GM21723 (cell line): Measurements from ENCODE around the gene PLCB2.

Experiments
- ATAC-seq: cut with Tn5 transposase; IDR thresholded peaks from one replicate; pipeline ENCODE4 v1.9.1; 2021; ENCODE audit warnings: mild to moderate bottlenecking, moderate library complexity; ENCODE audit not compliant: unreplicated experiment

Gene PLCB2

GRCh38 chr15:40286794-40287193 lies 20.9 kb downstream of the PLCB2 start:
- ATAC-seq, result no peak

- no peak for ATAC-seq
Observed at GRCh38 chr15:40286061-40286532, 21.6 kb downstream of the PLCB2 start.

- ATAC-seq, result no peak
Observed at GRCh38 chr15:40285554-40286011, 22.2 kb downstream of the PLCB2 start.

- ATAC-seq, result no peak
Observed at GRCh38 chr15:40285151-40285550, 22.6 kb downstream of the PLCB2 start.

GRCh38 chr15:40283615-40284300 lies 24.0 kb downstream of the PLCB2 start:
- no peak for ATAC-seq

GRCh38 chr15:40282869-40283614 lies 24.7 kb downstream of the PLCB2 start, which contains the start of gene ANKRD63:
Gene ANKRD63 (minus strand): TSS chr15:40283064. CDS start chr15:40282586, 478 bp downstream.
- no peak for ATAC-seq

- peak; percentile 49 for ATAC-seq
Observed at GRCh38 chr15:40282147-40282868, 25.4 kb downstream of the PLCB2 start.

- no peak for ATAC-seq
Observed at GRCh38 chr15:40281801-40282146, 26.0 kb downstream of the PLCB2 start.

GRCh38 chr15:40281057-40281800 lies 26.5 kb downstream of the PLCB2 start:
- no peak for ATAC-seq

- no peak for ATAC-seq
Observed at GRCh38 chr15:40280260-40281056, 27.3 kb downstream of the PLCB2 start.

- no peak for ATAC-seq
Observed at GRCh38 chr15:40279437-40280141, 28.1 kb downstream of the PLCB2 start.

- no peak for ATAC-seq
Observed at GRCh38 chr15:40278026-40278425, 29.7 kb downstream of the PLCB2 start.

- ATAC-seq, result no peak
Observed at GRCh38 chr15:40277471-40277870, 30.3 kb downstream of the PLCB2 start.

- no peak for ATAC-seq
Observed at GRCh38 chr15:40276927-40277326, 30.8 kb downstream of the PLCB2 start.

GRCh38 chr15:40275954-40276353 lies 31.8 kb downstream of the PLCB2 start:
- ATAC-seq, result no peak

GRCh38 chr15:40275523-40275922 lies 32.2 kb downstream of the PLCB2 start:
- ATAC-seq, result no peak

GRCh38 chr15:40274350-40275274 lies 33.1 kb downstream of the PLCB2 start:
- ATAC-seq, result no peak

GRCh38 chr15:40273428-40273827 lies 34.3 kb downstream of the PLCB2 start:
- ATAC-seq, result no peak
